OCI-LY3 (cell line): Measurements from ENCODE around the gene HOXA5.

Experiments used
- CTCF ChIP-seq: fragments of 200-600, 300-600 bp; sonication (generic); IDR thresholded peaks from 2 replicates; pipeline ENCODE4 v1.5.1; 2014; ENCODE audit warnings: antibody characterized with exemption, low read length, low read depth
- EZH2phosphoT487 ChIP-seq: fragments of 200-600 bp; shearing (Covaris generic); IDR thresholded peaks from 2 replicates; pipeline ENCODE4 v1.6.1; 2018; ENCODE audit warnings: antibody characterized with exemption, mixed run types, low read depth

DNA sequence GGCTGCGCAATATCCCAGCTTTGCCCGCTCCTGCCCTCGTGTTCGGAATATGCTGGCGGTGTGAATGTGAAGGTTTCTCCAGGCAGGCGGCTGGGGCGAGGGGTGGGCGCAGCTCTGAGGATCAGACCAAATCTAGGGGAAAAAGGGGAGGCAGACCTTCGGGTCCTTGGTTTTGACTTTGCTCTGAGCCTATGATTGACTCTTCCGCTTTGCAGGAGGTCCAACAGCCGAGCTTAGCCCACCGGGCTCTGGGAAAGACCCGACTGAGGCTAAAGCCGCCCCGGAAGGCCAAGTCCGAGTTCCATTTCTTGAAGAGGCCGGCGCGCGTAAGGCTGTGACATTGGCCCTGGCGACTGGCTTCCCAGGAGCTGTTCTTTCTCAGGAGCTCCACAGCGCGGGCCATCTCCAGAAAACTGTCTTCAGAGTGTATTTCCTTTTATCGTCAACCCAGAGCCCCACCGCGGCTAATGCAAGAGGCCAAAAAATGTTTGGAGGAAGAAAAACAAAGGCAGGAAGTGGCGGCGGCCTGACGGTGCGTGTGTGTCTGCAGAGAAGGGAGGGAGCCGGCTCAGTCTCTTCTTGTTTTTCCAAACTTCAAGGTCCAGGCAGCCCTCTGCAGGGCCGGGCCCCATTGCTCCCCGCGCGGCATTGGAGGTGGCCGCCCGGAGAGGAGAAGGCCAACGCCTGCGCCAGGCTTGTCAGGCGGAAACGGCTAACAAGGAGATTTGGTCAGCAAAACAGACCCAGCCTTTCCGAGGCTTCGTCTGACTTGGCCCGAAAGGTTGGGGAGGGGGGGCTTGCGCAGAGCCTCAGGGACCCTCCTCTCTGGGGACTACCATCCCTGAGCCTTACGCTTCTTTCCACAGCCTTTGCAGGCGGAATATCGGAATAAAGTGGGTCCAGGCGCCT is 45.2 kb upstream of the HOXA5 start:
- no peak for TF ChIP-seq CTCF
- TF ChIP-seq EZH2phosphoT487 = no peak
